ENCODE results near the gene TRABD2B.

- TF ChIP-seq, protein P1, sequence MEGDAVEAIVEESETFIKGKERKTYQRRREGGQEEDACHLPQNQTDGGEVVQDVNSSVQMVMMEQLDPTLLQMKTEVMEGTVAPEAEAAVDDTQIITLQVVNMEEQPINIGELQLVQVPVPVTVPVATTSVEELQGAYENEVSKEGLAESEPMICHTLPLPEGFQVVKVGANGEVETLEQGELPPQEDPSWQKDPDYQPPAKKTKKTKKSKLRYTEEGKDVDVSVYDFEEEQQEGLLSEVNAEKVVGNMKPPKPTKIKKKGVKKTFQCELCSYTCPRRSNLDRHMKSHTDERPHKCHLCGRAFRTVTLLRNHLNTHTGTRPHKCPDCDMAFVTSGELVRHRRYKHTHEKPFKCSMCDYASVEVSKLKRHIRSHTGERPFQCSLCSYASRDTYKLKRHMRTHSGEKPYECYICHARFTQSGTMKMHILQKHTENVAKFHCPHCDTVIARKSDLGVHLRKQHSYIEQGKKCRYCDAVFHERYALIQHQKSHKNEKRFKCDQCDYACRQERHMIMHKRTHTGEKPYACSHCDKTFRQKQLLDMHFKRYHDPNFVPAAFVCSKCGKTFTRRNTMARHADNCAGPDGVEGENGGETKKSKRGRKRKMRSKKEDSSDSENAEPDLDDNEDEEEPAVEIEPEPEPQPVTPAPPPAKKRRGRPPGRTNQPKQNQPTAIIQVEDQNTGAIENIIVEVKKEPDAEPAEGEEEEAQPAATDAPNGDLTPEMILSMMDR (IDR thresholded peaks at IDR 0.05), result no peak
- no peak for TF ChIP-seq POLR2A (IDR thresholded peaks at IDR 0.05)
Measured at GRCh38 chr1:47812904-47813514, 184.2 kb downstream of the TRABD2B start.

All from lower leg skin (tissue), 3 donors.